GM12878 (cell line): ENCODE data around the gene ABCB10. TPM values are rescaled to one million over a fixed set of nuclear protein-coding genes. Genes with fewer than 3 reads are reported as not detected.

Source experiments
- ATAC-seq: fragments of 200-7000 bp; cut with Tn5 transposase; 3 replicates; pipeline ENCODE4 v1.9.1; 2020; ENCODE audit warnings: mild to moderate bottlenecking, moderate library complexity
- BruUV-seq: library from RNA; stranded (reverse); fragments of 400-500 nt; replicated peaks from 2 replicates; lab custom pipeline; 2021; lab: Mats Ljungman, UMichigan
- CTCF ChIA-PET: fragments of 300-600 bp; sonication (Branson Sonifier 250); formaldehyde crosslinking; extraction: SDS; loops from one replicate; lab custom pipeline; 2021; ENCODE audit warnings: inconsistent platforms; lab: Yijun Ruan, JAX
- POLR2A ChIA-PET: fragments of 350-600 bp; formaldehyde crosslinking; extraction: SDS; loops from one replicate; lab custom pipeline; 2021; ENCODE audit warnings: inconsistent platforms; lab: Charles Lee
- RAD21 ChIA-PET: fragments of 300-600 bp; sonication (Branson Sonifier 250); formaldehyde crosslinking; loops from one replicate; lab custom pipeline; 2023; ENCODE audit warnings: antibody characterized with exemption; ENCODE audit not compliant: unreplicated experiment; lab: Charles Lee
- SMC1A ChIA-PET: fragments of 300-600 bp; sonication (Branson Sonifier 250); formaldehyde crosslinking; loops from one replicate; lab custom pipeline; 2023; ENCODE audit not compliant: unreplicated experiment, uncharacterized antibody; lab: Charles Lee
- DNase-seq: peaks from one replicate; pipeline ENCODE4 v3.0.0-alpha.2; 2011; ENCODE audit warnings: low read depth, low spot score
- FAIRE-seq: peaks from 3 replicates; lab custom pipeline; 2011; peaks lifted over from hg19 to GRCh38; lab: Jason Lieb, UNC
- H2AFZ ChIP-seq: 2 replicates; pipeline ENCODE4 v1.6.0; 2011; ENCODE audit warnings: low read depth, low read length, control low read depth; ENCODE audit not compliant: control insufficient read depth
- H3K27ac ChIP-seq: 2 replicates; pipeline ENCODE4 v1.5.1; 2011; ENCODE audit warnings: control low read depth; ENCODE audit not compliant: control insufficient read depth, insufficient read depth
- H3K27me3 ChIP-seq, 2 experiments: replicated peaks in 1 of 2; 2 replicates each; pipeline versions ENCODE4 v1.6.0 to v1.6.1; 2011; ENCODE audit warnings: low read length in 1 of 2; ENCODE audit not compliant: control insufficient read depth in 2 of 2, insufficient read depth in 2 of 2
- H3K36me3 ChIP-seq, 2 experiments: 2 replicates each; pipeline ENCODE4 v1.5.1; 2011; ENCODE audit warnings: low read length in 1 of 2; ENCODE audit not compliant: control insufficient read depth in 2 of 2, insufficient read depth in 2 of 2
- H3K4me1 ChIP-seq: 2 replicates; pipeline ENCODE4 v1.6.1; 2011; ENCODE audit warnings: mild to moderate bottlenecking, low read length, moderate library complexity, mixed read lengths; ENCODE audit not compliant: control insufficient read depth, insufficient read depth
- H3K4me2 ChIP-seq: 2 replicates; pipeline ENCODE4 v1.6.0; 2011; ENCODE audit warnings: control low read depth; ENCODE audit not compliant: control insufficient read depth, insufficient read depth
- H3K4me3 ChIP-seq: fragments of 200-600 bp; sonication (generic); 2 replicates; pipeline ENCODE4 v1.5.1; 2016
- H3K79me2 ChIP-seq: 2 replicates; pipeline ENCODE4 v1.6.0; 2011; ENCODE audit warnings: low read length; ENCODE audit not compliant: control insufficient read depth, insufficient read depth
- H3K9ac ChIP-seq: 2 replicates; pipeline ENCODE4 v1.8.0; 2011; ENCODE audit warnings: low read length, control low read depth, mixed read lengths; ENCODE audit not compliant: control insufficient read depth, insufficient read depth
- H3K9me3 ChIP-seq: replicated peaks from 3 replicates; pipeline ENCODE4 v1.5.1; 2011; ENCODE audit warnings: mild to moderate bottlenecking, low read length; ENCODE audit not compliant: control insufficient read depth, insufficient read depth
- H4K20me1 ChIP-seq: 2 replicates; pipeline ENCODE4 v1.6.0; 2011; ENCODE audit not compliant: control insufficient read depth, insufficient read depth
- CBX3 ChIP-seq: fragments of 200-600 bp; sonication (generic); IDR thresholded peaks from 2 replicates; pipeline ENCODE4 v1.6.1; 2016; ENCODE audit warnings: low read depth, borderline replicate concordance
- CREB1 ChIP-seq: IDR thresholded peaks from 2 replicates; pipeline ENCODE4 v1.6.1; 2012; ENCODE audit warnings: low read depth, mild to moderate bottlenecking, inconsistent platforms
- IKZF1 ChIP-seq: fragments of 450-650 bp; conservative IDR thresholded peaks from 2 replicates; pipeline ENCODE4 v1.6.1; 2017; ENCODE audit warnings: antibody characterized with exemption, mild to moderate bottlenecking
- NRF1 ChIP-seq: conservative IDR thresholded peaks from 2 replicates; pipeline ENCODE4 v1.6.1; 2011; ENCODE audit warnings: mild to moderate bottlenecking, low read depth, low read length, improper control_type of control experiment
- SREBF2 ChIP-seq: IDR thresholded peaks from 2 replicates; pipeline ENCODE4 v1.6.1; 2012; ENCODE audit warnings: mild to moderate bottlenecking, low read length
- TBL1XR1 ChIP-seq: IDR thresholded peaks from 2 replicates; pipeline ENCODE4 v1.6.1; 2012; ENCODE audit warnings: low read depth, low read length, improper control_type of control experiment
- TCF3 ChIP-seq: IDR thresholded peaks from 2 replicates; pipeline ENCODE4 v1.6.1; 2012; ENCODE audit warnings: low read depth, mild to moderate bottlenecking, low read length, borderline replicate concordance; ENCODE audit not compliant: insufficient read depth
- WGBS: methylation state at CpG from one replicate; pipeline ENCODE4 v1.1.6; 2016; ENCODE audit warnings: low lambda C conversion rate; ENCODE audit not compliant: insufficient replicate concordance, insufficient coverage; ENCODE audit errors: missing lambda C conversion rate; 5-methylcytosine and 5-hydroxymethylcytosine counted together
- in situ Hi-C: fragments of 300-500 bp; cut with MboI; formaldehyde crosslinking; loops from 9 replicates; pipeline ENCODE4 v1.14.3; 2018; ENCODE audit warnings: mixed read lengths
- intact Hi-C: fragments of 100-400 bp; cut with micrococcal nuclease; formaldehyde crosslinking; loops from one replicate; pipeline ENCODE4 v1.14.2; 2022; ENCODE audit not compliant: unreplicated experiment
- polyA plus RNA-seq, 11 experiments: library from polyadenylated mRNA; depleted of rRNA in 4 of 11; unstranded in 6 of 11; stranded (reverse) in 5 of 11; fragments of >200 nt; fragmentation: Nextera tagmentation in 4 of 11; fragmentation: Illumina TruSeq in 1 of 11; extraction: Ambion mirVana in 4 of 11; extraction: Trizol in 1 of 11; gene quantifications; 1 replicate in 1 of 11; 2 replicates in 10 of 11; pipeline versions ENCODE4 v1.2.1 to v1.2.3, GENCODE V29; 2011 to 2016; ENCODE audit warnings: inconsistent platforms in 2 of 11, missing spikeins in 2 of 11, low read depth in 1 of 11
- total RNA-seq, 4 experiments: library from RNA; depleted of rRNA in 3 of 4; stranded (reverse); fragments of >200 nt in 3 of 4; fragmentation: Illumina TruSeq in 1 of 4; extraction: Trizol in 1 of 4; gene quantifications; 2 replicates each; pipeline versions ENCODE4 v1.2.1 to v1.2.3, GENCODE V29; 2013 to 2021
- TF ChIP-seq, protein P1 (sequence below): IDR thresholded peaks from 2 replicates; pipeline ENCODE4 v1.6.1; 2012; ENCODE audit warnings: low read depth, low read length, improper control_type of control experiment

Gene ABCB10
- total and polyA plus RNA-seq, 10 of the 15 experiments (the other 5 are each of a cell fraction or from before 2014, with no cell fraction given) = 8.0 to 30.5 (median 16.7) TPM

DNA sequence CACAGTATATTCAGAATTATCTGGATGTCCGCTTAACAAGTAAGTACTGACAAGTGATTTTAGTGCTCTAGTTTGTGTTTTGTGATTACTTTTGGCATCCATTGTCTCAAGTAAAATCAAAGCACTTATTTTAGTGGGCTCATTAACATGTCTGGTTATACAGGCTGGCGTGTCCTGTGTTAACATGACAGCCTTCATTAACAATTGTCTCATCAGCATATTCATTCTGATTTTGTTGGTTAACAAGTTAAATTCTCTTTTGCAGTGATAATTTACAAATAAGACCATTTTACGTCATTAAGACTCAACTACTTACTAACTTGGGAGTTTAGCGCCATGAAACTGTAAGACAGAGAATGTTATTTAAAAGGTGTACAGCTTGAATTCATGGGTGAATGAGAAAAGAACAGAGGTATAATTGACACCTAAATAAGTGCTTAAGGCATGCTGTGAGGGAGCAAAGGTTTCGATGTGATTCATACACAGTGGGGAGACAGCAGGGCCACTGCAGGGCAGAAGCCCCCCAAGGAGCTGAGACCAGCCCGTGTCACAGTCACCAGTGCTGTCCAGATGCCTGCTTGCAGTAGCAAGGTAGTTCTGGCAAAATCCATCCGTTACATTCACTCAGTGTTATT lies 45.0 kb upstream of the ABCB10 start:
- WGBS = 88% methylated on average over 7 of the region's 7 CpGs
- H3K27me3 ChIP-seq = no peaks in the 10 kb centered on the region
- no peak overlapping the region for H3K4me2 ChIP-seq
- in situ Hi-C loops (no loop called here), intact Hi-C loops (no loop called here)
- DNase-seq (no peak), FAIRE-seq (no peak)
- no peaks in the 10 kb centered on the region for H3K9me3 ChIP-seq
- H4K20me1 ChIP-seq = no peaks in the 10 kb centered on the region
- no peak overlapping the region for H3K27ac ChIP-seq
- no peaks in the 10 kb centered on the region for H3K4me1 ChIP-seq
- no peak overlapping the region for H3K9ac ChIP-seq
- ChIA-PET RAD21 (no interaction called here), CTCF (no interaction called here)
- TF ChIP-seq, protein P1, sequence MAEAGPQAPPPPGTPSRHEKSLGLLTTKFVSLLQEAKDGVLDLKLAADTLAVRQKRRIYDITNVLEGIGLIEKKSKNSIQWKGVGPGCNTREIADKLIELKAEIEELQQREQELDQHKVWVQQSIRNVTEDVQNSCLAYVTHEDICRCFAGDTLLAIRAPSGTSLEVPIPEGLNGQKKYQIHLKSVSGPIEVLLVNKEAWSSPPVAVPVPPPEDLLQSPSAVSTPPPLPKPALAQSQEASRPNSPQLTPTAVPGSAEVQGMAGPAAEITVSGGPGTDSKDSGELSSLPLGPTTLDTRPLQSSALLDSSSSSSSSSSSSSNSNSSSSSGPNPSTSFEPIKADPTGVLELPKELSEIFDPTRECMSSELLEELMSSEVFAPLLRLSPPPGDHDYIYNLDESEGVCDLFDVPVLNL = no peak
- no peak for TF ChIP-seq TBL1XR1
- no peak for TF ChIP-seq NRF1
- TF ChIP-seq CBX3 = no peak
- no peak for TF ChIP-seq CREB1
- TF ChIP-seq SREBF2 = no peak
- TF ChIP-seq TCF3 = no peak
- TF ChIP-seq IKZF1 = no peak
- TF ChIP-seq, all 136 proteins: peak for 0
- no peaks in the 10 kb centered on the region; the same call in 1 of the 2 replicates for H3K79me2 ChIP-seq
- no TSS peak for BruUV-seq
- H3K4me3 ChIP-seq = no peak overlapping the region
- no peak for ATAC-seq
- ChIA-PET SMC1A (no interaction called here), POLR2A (no interaction called here)
- peaks cover 11 to 19% of the 10 kb centered on the region in 2 experiments; a peak in 3 of 4 replicates for H3K36me3 ChIP-seq
- no peak overlapping the region for H2AFZ ChIP-seq
